ENCODE results near the gene OLFML1. TPM values are rescaled to one million over a fixed set of nuclear protein-coding genes. Genes with fewer than 3 reads are reported as not detected.

Gene OLFML1
- polyA plus RNA-seq, 2 of the 4 experiments (the other 2 are of a cell fraction): not detected

DNA sequence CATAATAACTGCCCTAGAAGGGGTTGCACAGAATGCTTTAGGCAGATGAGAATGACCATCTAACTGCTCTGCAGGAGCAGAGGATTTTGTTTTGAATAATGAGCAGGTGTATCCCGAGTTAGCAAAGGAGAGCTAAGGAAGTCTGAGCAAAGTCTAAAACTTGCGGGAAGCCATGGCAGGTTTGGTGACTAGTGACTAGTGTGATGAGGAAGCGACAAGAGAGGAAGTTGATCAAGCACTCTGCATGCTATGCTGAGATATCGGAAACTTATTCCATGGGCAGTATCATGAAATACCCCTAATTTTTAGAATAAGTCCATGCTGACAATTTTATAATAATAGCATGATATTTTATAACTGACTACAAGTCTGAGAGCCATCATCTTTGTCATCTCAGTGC, 12.9 kb downstream of the OLFML1 start:
- Histone ChIP-seq H3K4me2 (no peak overlapping the region), H3K9me3 (no peaks in the 10 kb centered on the region), H3K4me3 (no peak overlapping the region), H3K4me1 (no peaks in the 10 kb centered on the region), H3K27ac (no peak overlapping the region)
- WGBS (ENCODE audit: missing lambda C conversion rate): 54% methylated on average over 4 of the region's 4 CpGs
- no peak for FAIRE-seq
- TF ChIP-seq RNF2 (IDR thresholded peaks at IDR 0.05; ENCODE audit: borderline replicate concordance, low read depth): no peak
- TF ChIP-seq CBX8 (IDR thresholded peaks at IDR 0.05): no peak
- no peak for TF ChIP-seq ZSCAN20 (CRISPR knock-in tag; IDR thresholded peaks at IDR 0.05)
- no peak for TF ChIP-seq RCOR1 (IDR thresholded peaks at IDR 0.05; ENCODE audit: low read depth, low read length)
- no peak for TF ChIP-seq FOSB (CRISPR knock-in tag; IDR thresholded peaks at IDR 0.05)
- ChIA-PET POLR2A (no interaction called here), CTCF (interaction anchor here (0.8 kb wide), 1 partner anchor 168 kb away, joined by 3 read pairs; no protein-coding TSS in a partner anchor)
- DNase-seq (ENCODE audit: low read depth in 1 of 2, low spot score in 1 of 2): no peak
- ATAC-seq: no peak

DNA sequence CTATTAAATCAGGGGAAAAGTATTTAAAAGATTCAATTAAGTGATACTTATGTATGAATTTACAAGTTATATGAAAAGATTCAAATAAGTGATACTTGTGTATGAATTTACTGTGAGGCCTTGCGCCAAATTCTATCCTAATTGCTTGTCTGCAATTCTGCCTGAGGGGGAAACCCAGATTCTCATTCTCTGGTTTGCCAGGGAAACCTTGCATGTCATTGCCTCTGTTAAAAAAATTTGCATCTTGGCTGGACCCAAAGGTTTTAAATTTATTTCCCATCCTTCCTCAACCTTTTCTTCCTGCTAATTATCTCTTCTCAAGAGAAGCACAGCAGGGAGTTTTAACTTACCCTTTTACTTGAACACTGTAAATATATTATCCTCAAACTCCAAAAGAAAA, 13.8 kb downstream of the OLFML1 start:
- Histone ChIP-seq H3K4me2 (no peak overlapping the region), H3K9me3 (no peaks in the 10 kb centered on the region), H3K27ac (no peak overlapping the region), H3K4me3 (no peak overlapping the region), H3K4me1 (no peaks in the 10 kb centered on the region)
- ChIA-PET POLR2A (no interaction called here), CTCF (interaction anchor here (0.7 kb wide), 1 partner anchor 189 kb away, joined by 3 read pairs; no protein-coding TSS in a partner anchor)
- FAIRE-seq (no peak), DNase-seq (ENCODE audit: low read depth in 1 of 2, low spot score in 1 of 2) (no peak), ATAC-seq (no peak)
- WGBS (ENCODE audit: missing lambda C conversion rate): 96% methylated on average over 1 of the region's 1 CpG
- TF ChIP-seq FOSB (CRISPR knock-in tag; IDR thresholded peaks at IDR 0.05) (no peak), CBX2 (IDR thresholded peaks at IDR 0.05; ENCODE audit: borderline replicate concordance, low read depth) (no peak), CHD4 (IDR thresholded peaks at IDR 0.05; ENCODE audit: borderline replicate concordance) (no peak), RNF2 (IDR thresholded peaks at IDR 0.05; ENCODE audit: borderline replicate concordance, low read depth) (no peak), ZSCAN20 (CRISPR knock-in tag; IDR thresholded peaks at IDR 0.05) (no peak), FOXS1 (CRISPR knock-in tag; IDR thresholded peaks at IDR 0.05) (no peak), CBX8 (IDR thresholded peaks at IDR 0.05) (no peak), JUN (IDR thresholded peaks at IDR 0.05) (no peak), CEBPB (IDR thresholded peaks at IDR 0.05) (no peak), EHMT2 (IDR thresholded peaks at IDR 0.05; ENCODE audit: low read depth) (no peak), ESRRA (IDR thresholded peaks at IDR 0.05; ENCODE audit: borderline replicate concordance, low read length) (no peak), ZNF302 (CRISPR knock-in tag; IDR thresholded peaks at IDR 0.05) (no peak), EHF (CRISPR knock-in tag; IDR thresholded peaks at IDR 0.05) (no peak), EP300 (IDR thresholded peaks at IDR 0.05) (no peak)
- TF ChIP-seq, protein P1, sequence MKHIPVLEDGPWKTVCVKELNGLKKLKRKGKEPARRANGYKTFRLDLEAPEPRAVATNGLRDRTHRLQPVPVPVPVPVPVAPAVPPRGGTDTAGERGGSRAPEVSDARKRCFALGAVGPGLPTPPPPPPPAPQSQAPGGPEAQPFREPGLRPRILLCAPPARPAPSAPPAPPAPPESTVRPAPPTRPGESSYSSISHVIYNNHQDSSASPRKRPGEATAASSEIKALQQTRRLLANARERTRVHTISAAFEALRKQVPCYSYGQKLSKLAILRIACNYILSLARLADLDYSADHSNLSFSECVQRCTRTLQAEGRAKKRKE (CRISPR knock-in tag; IDR thresholded peaks at IDR 0.05; ENCODE audit: low read depth): no peak
- TF ChIP-seq, protein P2, sequence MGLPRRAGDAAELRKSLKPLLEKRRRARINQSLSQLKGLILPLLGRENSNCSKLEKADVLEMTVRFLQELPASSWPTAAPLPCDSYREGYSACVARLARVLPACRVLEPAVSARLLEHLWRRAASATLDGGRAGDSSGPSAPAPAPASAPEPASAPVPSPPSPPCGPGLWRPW (IDR thresholded peaks at IDR 0.05): no peak

DNA sequence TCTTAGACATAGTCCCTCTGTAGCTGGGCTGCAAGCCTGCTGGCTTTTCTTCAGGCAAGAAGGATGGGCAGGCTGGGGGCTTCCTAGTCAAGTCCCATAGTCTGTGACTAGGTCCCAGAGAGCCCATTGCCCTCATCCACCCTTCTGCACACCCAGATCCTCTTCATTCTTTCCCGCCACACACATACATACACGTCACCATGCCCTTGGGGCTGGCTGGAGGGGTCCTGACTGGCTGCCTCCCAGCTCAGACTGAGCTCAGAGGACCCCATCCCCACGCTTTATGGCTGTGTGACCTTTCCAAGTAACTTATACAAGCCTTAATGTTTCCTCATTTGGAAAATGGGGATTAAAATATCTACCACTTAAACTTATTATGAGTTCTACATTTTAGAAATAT, 14.9 kb downstream of the OLFML1 start:
- ATAC-seq: no peak
- no peak for DNase-seq (ENCODE audit: low read depth in 1 of 2, low spot score in 1 of 2)
- whole genome bisulfite sequencing (ENCODE audit: missing lambda C conversion rate): 22% methylated on average over 3 of the region's 3 CpGs
- TF ChIP-seq EP300 (IDR thresholded peaks at IDR 0.05) (no peak), CBX2 (IDR thresholded peaks at IDR 0.05; ENCODE audit: borderline replicate concordance, low read depth) (no peak), SMC3 (IDR thresholded peaks at IDR 0.05) (no peak), FOSB (CRISPR knock-in tag; IDR thresholded peaks at IDR 0.05) (no peak)
- TF ChIP-seq, protein P3, sequence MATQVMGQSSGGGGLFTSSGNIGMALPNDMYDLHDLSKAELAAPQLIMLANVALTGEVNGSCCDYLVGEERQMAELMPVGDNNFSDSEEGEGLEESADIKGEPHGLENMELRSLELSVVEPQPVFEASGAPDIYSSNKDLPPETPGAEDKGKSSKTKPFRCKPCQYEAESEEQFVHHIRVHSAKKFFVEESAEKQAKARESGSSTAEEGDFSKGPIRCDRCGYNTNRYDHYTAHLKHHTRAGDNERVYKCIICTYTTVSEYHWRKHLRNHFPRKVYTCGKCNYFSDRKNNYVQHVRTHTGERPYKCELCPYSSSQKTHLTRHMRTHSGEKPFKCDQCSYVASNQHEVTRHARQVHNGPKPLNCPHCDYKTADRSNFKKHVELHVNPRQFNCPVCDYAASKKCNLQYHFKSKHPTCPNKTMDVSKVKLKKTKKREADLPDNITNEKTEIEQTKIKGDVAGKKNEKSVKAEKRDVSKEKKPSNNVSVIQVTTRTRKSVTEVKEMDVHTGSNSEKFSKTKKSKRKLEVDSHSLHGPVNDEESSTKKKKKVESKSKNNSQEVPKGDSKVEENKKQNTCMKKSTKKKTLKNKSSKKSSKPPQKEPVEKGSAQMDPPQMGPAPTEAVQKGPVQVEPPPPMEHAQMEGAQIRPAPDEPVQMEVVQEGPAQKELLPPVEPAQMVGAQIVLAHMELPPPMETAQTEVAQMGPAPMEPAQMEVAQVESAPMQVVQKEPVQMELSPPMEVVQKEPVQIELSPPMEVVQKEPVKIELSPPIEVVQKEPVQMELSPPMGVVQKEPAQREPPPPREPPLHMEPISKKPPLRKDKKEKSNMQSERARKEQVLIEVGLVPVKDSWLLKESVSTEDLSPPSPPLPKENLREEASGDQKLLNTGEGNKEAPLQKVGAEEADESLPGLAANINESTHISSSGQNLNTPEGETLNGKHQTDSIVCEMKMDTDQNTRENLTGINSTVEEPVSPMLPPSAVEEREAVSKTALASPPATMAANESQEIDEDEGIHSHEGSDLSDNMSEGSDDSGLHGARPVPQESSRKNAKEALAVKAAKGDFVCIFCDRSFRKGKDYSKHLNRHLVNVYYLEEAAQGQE (IDR thresholded peaks at IDR 0.05): no peak
- TF ChIP-seq, protein P4, sequence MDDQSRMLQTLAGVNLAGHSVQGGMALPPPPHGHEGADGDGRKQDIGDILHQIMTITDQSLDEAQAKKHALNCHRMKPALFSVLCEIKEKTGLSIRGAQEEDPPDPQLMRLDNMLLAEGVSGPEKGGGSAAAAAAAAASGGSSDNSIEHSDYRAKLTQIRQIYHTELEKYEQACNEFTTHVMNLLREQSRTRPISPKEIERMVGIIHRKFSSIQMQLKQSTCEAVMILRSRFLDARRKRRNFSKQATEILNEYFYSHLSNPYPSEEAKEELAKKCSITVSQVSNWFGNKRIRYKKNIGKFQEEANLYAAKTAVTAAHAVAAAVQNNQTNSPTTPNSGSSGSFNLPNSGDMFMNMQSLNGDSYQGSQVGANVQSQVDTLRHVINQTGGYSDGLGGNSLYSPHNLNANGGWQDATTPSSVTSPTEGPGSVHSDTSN (IDR thresholded peaks at IDR 0.05): no peak
- H3K4me3 ChIP-seq: no peak overlapping the region
- H3K4me2 ChIP-seq: no peak overlapping the region
- no peak for FAIRE-seq
- no peak overlapping the region for H3K27ac ChIP-seq
- H3K4me1 ChIP-seq: no peaks in the 10 kb centered on the region
- H3K9me3 ChIP-seq: no peaks in the 10 kb centered on the region
- CTCF ChIA-PET: interaction anchor here (1.1 to 2.4 kb wide), 4 partner anchors 10 to 58 kb away, joined by 3 to 10 read pairs (median 4); partner anchors contain the start of gene PPFIBP2
- POLR2A ChIA-PET: no interaction called here
